Effector memory CD4-positive, alpha-beta T cell (primary cell): ENCODE measurements around the gene PRKG1.

Experiments used
- DNase-seq, 3 donors: peaks; one replicate each; pipeline ENCODE4 v3.0.0-alpha.2; 2020
- H3K27ac ChIP-seq: 2 replicates; pipeline ENCODE4 v1.7.0; 2013; ENCODE audit warnings: mild to moderate bottlenecking, low read length, moderate library complexity; ENCODE audit not compliant: insufficient read depth, poor library complexity, severe bottlenecking
- H3K27me3 ChIP-seq: replicated peaks from 2 replicates; pipeline ENCODE4 v1.7.0; 2013; ENCODE audit warnings: mild to moderate bottlenecking, low read length; ENCODE audit not compliant: insufficient read depth, control insufficient read depth, poor library complexity, severe bottlenecking
- H3K36me3 ChIP-seq: 2 replicates; pipeline ENCODE4 v1.7.0; 2013; ENCODE audit warnings: mild to moderate bottlenecking, low read length, moderate library complexity; ENCODE audit not compliant: control insufficient read depth, insufficient read depth
- H3K4me1 ChIP-seq: 2 replicates; pipeline ENCODE4 v1.7.0; 2013; ENCODE audit warnings: low read length, mild to moderate bottlenecking; ENCODE audit not compliant: control insufficient read depth, insufficient read depth, poor library complexity, severe bottlenecking
- H3K4me3 ChIP-seq: 2 replicates; pipeline ENCODE4 v1.7.0; 2013; ENCODE audit warnings: low read length, low read depth, mild to moderate bottlenecking; ENCODE audit not compliant: insufficient read depth, poor library complexity, severe bottlenecking
- H3K9me3 ChIP-seq: 2 replicates; pipeline ENCODE4 v1.7.0; 2013; ENCODE audit warnings: mild to moderate bottlenecking, low read length, moderate library complexity; ENCODE audit not compliant: control insufficient read depth

PRKG1 gene

GRCh38 chr10:51596695-51597094 is 522.4 kb downstream of the PRKG1 start:
- Histone ChIP-seq H3K27ac (no peak overlapping the region), H3K4me1 (no peaks in the 10 kb centered on the region), H3K9me3 (no peaks in the 10 kb centered on the region), H3K36me3 (no peaks in the 10 kb centered on the region), H3K4me3 (no peak overlapping the region), H3K27me3 (no peaks in the 10 kb centered on the region)
- no peak for DNase-seq

DNA sequence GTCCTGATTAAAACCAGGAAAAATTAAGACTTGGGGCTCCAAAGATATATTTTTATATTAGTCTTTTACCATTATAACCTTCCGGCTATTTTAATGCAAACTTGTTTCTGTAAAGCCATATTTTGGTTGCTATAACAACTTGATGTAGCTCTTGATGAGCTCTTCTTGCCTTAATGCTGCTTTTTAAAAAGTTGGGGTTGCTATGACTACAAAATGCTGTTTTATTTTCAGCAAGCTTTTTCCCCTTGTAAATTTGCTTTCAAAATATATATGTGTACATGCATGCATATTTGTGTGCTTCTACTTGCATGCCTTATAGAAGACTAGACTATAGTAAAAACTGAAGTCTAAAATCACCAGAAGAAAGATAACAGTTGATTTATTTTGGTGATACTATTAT is 525.4 kb downstream of the PRKG1 start:
- H3K9me3 ChIP-seq: no peaks in the 10 kb centered on the region
- H3K27ac ChIP-seq: no peak overlapping the region
- no peaks in the 10 kb centered on the region for H3K4me1 ChIP-seq
- no peaks in the 10 kb centered on the region for H3K27me3 ChIP-seq
- no peaks in the 10 kb centered on the region for H3K36me3 ChIP-seq
- no peak overlapping the region for H3K4me3 ChIP-seq
- DNase-seq: no peak

DNA sequence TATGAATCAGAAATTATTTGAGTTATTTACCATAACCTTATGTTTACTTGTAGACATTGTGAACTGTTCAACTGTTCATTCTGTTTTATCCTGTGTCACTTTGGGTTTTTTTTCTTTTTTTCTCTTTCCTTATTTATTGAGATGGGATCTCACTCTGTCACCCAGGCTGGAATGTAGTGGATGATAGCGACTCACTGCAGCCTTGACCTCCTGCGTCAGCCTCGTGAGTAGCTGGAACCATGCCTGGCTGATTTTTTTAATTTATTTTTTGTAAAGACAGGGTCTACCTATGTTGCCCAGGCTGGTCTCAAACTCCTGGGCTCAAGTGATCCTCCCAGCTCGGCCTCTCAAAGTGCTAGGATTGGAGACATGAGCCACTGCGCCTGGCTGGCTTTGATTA is 528.0 kb downstream of the PRKG1 start:
- no peaks in the 10 kb centered on the region for H3K27me3 ChIP-seq
- no peak overlapping the region for H3K4me3 ChIP-seq
- no peaks in the 10 kb centered on the region for H3K9me3 ChIP-seq
- no peaks in the 10 kb centered on the region for H3K36me3 ChIP-seq
- no peak for DNase-seq
- H3K4me1 ChIP-seq: no peaks in the 10 kb centered on the region
- H3K27ac ChIP-seq: no peak overlapping the region

GRCh38 chr10:51604579-51604978 is 530.3 kb downstream of the PRKG1 start:
- Histone ChIP-seq H3K9me3 (no peaks in the 10 kb centered on the region), H3K4me1 (no peaks in the 10 kb centered on the region), H3K27me3 (no peaks in the 10 kb centered on the region), H3K4me3 (no peak overlapping the region), H3K27ac (no peak overlapping the region), H3K36me3 (no peaks in the 10 kb centered on the region)
- no peak for DNase-seq

- Histone ChIP-seq H3K36me3 (no peaks in the 10 kb centered on the region), H3K27ac (no peak overlapping the region), H3K9me3 (no peaks in the 10 kb centered on the region), H3K4me1 (no peaks in the 10 kb centered on the region), H3K27me3 (no peaks in the 10 kb centered on the region), H3K4me3 (no peak overlapping the region)
- DNase-seq: no peak
These were observed 532.7 kb downstream of the PRKG1 start for GRCh38 chr10:51606825-51607462.

- Histone ChIP-seq H3K9me3 (no peaks in the 10 kb centered on the region), H3K4me1 (no peaks in the 10 kb centered on the region), H3K4me3 (no peak overlapping the region), H3K36me3 (no peaks in the 10 kb centered on the region), H3K27me3 (no peaks in the 10 kb centered on the region), H3K27ac (no peak overlapping the region)
- DNase-seq: no peak
These were observed 533.2 kb downstream of the PRKG1 start for GRCh38 chr10:51607463-51607835.

GRCh38 chr10:51608211-51608610 is 533.9 kb downstream of the PRKG1 start:
- no peaks in the 10 kb centered on the region for H3K36me3 ChIP-seq
- no peaks in the 10 kb centered on the region for H3K9me3 ChIP-seq
- H3K27me3 ChIP-seq: no peaks in the 10 kb centered on the region
- H3K4me1 ChIP-seq: no peaks in the 10 kb centered on the region
- no peak overlapping the region for H3K27ac ChIP-seq
- no peak for DNase-seq
- no peak overlapping the region for H3K4me3 ChIP-seq

- H3K4me3 ChIP-seq: no peak overlapping the region
- H3K9me3 ChIP-seq: no peaks in the 10 kb centered on the region
- H3K36me3 ChIP-seq: no peaks in the 10 kb centered on the region
- no peaks in the 10 kb centered on the region for H3K4me1 ChIP-seq
- no peak for DNase-seq
- no peak overlapping the region for H3K27ac ChIP-seq
- H3K27me3 ChIP-seq: no peaks in the 10 kb centered on the region
These were observed 541.5 kb downstream of the PRKG1 start for GRCh38 chr10:51615764-51616298.

DNA sequence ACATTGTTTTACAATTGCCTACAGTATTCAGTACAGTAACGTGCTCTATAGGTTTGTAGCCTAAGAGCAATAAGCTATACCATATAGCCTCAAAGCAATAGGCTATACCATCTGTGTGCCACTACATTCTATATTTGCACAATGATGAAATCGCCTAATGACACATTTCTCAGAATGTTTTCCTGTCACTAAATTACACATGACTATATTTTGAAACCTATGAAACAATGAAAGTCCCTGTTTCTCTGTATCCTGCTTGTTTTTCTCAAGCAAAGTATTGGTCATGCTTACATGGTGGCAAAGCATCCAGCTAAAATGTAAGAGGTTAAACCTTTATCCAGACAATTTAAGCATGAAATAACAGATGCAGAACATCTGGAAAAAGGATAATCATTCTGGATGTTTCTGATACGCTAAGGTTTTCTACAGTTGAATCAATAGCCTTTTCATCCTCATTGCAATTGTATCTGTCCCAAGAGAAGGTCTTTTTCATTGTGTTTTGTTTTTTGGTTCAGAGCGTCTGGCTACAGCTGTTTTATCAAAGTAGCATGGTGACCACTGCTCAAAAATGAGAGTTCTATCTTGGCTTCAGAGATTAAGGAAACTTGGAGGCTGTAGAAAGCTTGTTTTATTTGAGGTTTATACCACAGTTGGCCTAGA is 543.4 kb downstream of the PRKG1 start:
- DNase-seq: no peak
- Histone ChIP-seq H3K4me1 (no peaks in the 10 kb centered on the region), H3K36me3 (no peaks in the 10 kb centered on the region), H3K27ac (no peak overlapping the region), H3K4me3 (no peak overlapping the region), H3K9me3 (no peaks in the 10 kb centered on the region), H3K27me3 (no peaks in the 10 kb centered on the region)

- Histone ChIP-seq H3K4me3 (no peak overlapping the region), H3K27me3 (no peaks in the 10 kb centered on the region), H3K9me3 (no peaks in the 10 kb centered on the region), H3K27ac (no peak overlapping the region), H3K36me3 (no peaks in the 10 kb centered on the region), H3K4me1 (no peaks in the 10 kb centered on the region)
- DNase-seq: no peak
These were observed 545.1 kb downstream of the PRKG1 start for GRCh38 chr10:51619365-51619764.
